ENCODE data around the gene RTRAF.

The RTRAF gene

GRCh38 chr14:52049721-52050588 is 60.6 kb downstream of the RTRAF start:
- DNase-seq (ENCODE audit: low spot score), result no peak

- no peak for DNase-seq (ENCODE audit: low spot score)
Measured at GRCh38 chr14:52051251-52051650, 61.9 kb downstream of the RTRAF start.

- no peak for DNase-seq (ENCODE audit: low spot score)
Measured at GRCh38 chr14:52051871-52052270, 62.5 kb downstream of the RTRAF start.

GRCh38 chr14:52052288-52052943 is 63.1 kb downstream of the RTRAF start:
- DNase-seq (ENCODE audit: low spot score), result peak; percentile 72

GRCh38 chr14:52053044-52053443 is 63.7 kb downstream of the RTRAF start:
- DNase-seq (ENCODE audit: low spot score), result no peak

GRCh38 chr14:52054678-52055077 is 65.3 kb downstream of the RTRAF start:
- no peak for DNase-seq (ENCODE audit: low spot score)

- DNase-seq (ENCODE audit: low spot score), result no peak
Measured at GRCh38 chr14:52055167-52055566, 65.8 kb downstream of the RTRAF start.

GRCh38 chr14:52058341-52058740 is 69.0 kb downstream of the RTRAF start:
- DNase-seq (ENCODE audit: low spot score), result no peak

GRCh38 chr14:52059649-52060048 is 70.3 kb downstream of the RTRAF start:
- peak; percentile 28 for DNase-seq (ENCODE audit: low spot score)

- no peak for DNase-seq (ENCODE audit: low spot score)
Measured at GRCh38 chr14:52060080-52060479, 70.7 kb downstream of the RTRAF start.

Data from GM03348 (cell line).